Stimulated activated naive CD4-positive, alpha-beta T cell treated with Interleukin-2 at 50 U/mL for 16 hours (primary cell): ENCODE measurements around the gene OPA3.

Experiments used
- DNase-seq: peaks from one replicate; lab custom pipeline; 2025; lab: John Stamatoyannopoulos, UW

The OPA3 gene

DNA sequence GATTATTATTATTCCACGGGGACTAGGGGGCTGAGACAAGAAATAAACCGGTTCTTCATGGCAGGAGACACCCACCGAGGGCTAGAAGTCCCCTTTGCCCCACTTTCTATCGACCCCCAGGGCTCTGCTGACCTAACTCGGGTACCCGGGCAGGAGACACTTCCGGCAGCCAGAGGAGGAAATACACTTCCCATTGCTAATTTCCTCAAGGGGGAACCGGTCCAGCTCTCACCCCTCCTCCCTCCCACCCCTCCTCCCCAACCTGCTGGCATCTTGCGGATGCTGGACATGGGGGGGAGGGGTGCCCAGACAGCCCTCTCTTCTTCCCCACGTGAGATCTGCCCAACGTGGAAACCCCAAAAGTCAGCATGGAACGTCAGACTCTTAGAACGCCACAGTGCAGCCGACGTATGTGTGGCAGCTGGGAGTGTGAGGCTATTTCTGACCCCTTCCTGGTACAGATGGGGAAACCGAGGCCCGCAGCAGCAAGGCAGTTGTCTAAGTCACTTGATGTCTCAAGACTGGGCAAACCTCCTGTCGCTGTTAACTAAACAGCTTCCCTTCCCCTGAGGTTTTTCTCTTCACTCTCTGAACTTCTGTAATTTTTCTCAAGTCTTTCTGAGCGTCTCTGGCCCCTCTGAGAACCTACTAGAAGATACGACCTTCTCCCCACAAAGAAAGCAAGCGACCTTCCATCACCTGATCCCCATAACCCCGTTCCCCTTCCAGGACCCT lies 13.8 kb upstream of the OPA3 start:
- DNase-seq = no peak

DNA sequence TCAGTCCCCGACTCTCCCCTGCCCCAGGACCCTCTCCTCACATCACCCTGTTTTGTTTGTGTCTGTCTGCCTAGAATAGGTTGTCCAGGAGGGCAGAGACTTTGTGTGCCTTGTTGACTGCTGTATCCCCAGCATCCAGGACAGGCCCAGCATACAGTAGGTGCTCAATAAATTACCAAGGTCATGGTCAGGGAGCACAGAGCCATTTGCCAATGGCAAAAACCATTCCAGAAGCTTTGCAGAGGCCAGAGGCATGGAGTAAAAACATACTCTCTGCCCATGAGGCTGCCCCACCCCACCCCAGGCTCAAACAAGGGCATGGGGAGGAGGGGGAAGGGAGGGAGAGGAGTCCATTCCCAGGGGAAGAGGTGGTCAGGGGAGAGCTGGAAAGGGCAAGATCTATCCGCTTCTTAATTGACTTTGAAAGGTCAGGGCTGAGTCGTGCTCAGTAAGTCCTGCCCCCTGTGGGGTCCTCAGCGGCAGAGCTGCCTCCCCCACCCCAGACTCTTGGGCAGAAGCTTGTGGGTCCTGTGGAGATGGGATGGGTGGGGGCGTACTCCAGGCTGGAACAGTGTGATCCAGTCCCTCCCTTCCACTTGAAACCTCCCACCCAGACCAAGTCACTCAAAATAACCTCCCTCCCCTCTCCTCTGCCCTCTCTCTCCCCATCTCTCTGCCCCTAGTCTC lies 13.0 kb upstream of the OPA3 start:
- no peak for DNase-seq

DNA sequence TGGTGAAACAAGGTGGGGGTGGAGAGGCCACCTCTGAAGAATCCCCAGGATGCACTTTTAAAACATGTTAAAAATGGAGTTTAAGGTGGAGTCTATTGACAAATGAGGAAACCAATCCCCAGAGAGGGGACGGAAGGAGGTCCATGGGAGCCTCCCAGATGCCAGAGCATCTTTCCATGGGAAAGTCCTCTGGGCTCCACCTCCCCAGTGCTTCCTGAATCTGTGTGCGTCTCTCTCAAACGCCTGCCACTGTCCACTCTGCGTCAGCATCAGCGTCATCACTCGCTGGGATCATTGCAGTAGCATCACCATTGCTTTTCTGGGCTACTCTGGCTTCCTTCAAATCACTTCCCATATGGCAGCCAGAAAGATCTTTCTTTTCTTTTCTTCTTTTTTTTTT lies 11.2 kb upstream of the OPA3 start:
- DNase-seq = no peak

DNA sequence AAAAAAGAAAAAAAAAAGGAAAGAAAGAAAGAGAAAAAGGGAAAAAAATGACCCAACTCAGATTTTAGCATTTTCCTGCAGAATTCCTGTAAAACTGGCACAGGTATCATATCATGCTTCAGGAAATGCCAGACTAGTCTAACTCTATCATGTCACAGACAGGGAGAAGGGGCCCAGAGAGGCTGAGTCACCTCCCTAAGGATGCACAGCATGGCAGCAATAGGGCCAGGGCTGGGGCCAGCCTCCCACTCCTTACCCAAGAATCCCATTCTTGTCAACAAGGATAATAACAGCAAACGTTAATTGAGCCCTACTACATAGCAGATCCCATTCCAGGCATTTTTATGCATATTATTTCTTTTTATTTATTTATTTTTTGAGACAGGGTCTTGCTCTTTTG lies 8.9 kb upstream of the OPA3 start:
- DNase-seq = no peak

DNA sequence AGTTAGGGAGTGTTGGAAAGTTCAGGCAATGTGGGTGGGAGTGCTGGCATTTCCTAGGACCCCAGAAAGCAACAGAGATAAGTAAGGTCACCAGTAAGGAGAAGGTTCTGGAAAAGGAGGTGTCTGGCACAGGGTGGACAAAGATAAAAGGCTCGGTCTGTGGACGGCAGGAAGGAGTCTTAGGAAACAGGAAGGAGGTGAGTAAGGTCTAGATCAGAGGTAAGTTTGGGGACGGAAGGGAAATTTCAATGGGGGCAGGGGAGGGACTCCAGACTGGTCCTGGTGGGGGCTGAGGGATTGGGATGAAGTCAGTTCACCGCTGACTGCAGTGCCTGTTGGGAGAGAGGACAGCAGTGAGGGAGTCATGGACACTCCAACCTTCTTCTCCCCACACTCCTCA lies 7.8 kb upstream of the OPA3 start:
- DNase-seq = no peak

DNA sequence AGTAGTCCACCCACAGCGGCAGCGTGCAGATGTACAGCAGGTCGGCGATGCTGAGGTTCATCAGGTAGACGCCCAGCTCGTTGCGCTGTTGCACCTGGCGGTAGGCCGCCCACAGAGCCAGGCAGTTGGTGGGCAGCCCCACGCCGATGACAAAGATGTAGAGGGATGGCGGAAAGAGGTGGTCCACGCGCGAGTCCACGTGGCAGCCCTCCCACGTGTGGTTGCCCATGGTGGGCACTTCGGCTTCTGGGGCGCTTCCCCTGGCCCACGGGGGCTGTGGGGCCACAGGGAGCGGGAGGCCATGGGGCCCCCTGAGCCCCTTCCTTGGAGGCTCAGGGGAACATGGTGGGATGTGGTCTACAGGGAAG lies 7.0 kb upstream of the OPA3 start:
- DNase-seq = no peak

DNA sequence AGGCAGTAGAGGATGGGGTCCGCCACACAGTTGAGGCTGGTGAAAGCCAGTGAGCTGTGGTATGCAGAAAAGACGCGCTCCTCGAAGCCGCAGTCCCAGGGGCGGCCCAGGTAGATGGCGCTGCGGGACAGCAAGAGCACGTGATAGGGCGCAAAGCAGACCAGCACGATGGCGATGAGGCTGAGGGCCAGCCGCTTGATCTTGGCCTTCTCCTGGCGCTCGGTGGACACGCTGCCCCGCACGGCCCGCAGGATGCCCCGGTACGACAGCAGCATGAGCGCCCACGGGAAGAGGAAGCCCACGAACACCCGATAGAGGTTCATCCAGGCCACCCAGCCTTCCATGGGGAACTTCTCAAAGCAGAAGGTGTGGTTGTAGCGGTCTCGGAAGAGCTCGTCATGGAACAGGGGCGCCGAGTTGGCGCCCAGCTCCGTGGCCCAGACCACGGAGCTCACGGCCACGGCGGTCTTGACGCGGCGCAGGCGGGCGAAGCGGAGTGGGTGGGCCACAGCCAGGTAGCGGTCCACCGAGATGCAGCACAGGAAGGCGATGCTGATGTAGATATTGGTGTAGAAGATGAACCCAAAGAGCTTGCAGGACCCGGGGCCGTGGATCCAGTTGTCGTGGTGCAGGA lies 6.5 kb upstream of the OPA3 start:
- DNase-seq = peak; percentile 18

DNA sequence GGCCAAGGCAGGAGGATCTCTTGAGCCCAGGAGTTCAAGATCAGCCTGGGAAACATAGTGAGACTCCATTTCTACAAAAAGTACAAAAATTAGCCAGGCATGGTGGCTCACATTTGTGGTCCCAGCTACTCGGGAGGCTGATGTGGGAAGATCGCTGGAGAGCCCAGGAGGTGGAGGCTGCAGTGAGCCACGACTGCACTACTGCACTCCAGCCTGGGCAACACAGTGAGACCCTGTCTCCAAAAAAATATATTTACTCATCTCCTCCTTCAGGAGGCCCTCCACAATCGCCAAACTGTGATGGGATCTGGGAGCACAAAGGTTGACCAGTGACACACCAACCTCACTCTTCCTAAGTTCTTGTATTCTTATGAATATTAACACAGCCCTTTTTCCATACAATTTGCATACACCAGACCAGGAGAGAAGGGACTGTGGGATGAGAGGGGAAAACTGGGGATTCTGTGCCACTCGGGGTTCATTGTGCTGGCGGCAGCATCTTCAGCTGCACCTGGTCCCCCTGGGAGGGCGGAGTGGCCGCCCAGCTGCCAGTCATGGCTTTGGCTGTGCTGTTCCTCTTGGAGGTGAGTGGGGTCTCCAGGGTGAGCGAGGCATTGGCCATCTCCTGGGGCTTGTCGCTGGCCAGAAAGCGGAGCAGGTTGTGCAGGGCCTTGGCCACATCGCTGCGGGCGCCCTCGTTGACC lies 5.8 kb upstream of the OPA3 start:
- no peak for DNase-seq

DNA sequence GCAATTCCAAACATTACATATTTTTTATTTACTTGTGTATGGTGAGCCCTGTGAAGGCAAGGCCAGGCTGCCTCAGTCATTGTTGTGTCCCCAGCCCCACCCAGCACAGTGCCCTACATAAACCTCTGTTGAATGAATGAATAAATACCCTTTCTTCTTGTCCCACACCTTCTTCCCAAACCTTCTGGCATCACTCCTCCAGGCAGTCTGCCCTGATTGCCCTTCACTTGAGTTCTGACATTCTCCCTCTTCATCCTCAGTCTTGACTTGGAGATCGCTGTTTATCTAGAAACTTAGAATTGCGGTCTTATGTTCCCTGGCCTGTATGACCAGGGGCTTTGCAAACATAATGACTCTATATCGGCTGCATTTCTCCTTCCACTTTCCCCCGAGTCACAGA lies 5.2 kb upstream of the OPA3 start:
- no peak for DNase-seq

DNA sequence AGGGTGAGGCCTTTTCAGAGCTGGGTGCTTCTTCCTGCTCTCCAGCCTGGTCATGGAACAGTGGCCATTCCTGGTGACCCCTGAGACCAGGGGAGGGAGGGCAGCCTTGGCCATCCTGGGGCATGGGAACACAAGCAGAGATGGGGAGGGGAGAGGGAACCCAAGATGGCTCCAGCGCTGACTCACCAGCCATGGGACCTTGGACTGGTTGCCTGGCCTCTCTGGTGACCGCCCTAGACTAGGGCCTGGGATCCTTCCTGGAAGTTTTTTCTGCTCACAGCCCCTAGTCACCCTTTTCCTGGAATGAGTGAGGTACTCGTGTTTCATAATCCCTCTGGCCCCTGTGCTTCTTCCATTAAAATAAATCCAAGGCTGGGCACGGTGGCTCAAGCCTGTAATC lies 3.3 kb upstream of the OPA3 start:
- no peak for DNase-seq

DNA sequence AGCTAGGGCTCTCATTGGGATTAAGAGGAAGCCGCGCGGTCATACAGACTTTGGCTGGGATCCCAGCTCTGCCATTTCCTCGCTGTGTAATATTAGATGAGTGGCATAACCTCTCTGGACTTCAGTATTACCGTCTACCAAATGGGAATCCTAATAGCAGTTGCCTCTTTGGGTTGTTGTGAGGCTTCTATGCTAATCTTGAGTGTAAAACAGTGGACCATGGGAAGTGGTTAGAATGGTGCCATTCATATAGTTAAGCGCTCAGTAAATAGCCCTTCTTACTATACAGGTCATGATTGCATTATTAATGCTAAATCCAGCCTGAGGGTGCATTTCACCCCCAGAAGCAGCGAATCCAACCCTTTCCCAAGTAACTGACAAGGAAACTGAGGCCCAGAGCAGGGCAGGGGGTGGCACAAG lies 566 bp upstream of the OPA3 start:
- no peak for DNase-seq

DNA sequence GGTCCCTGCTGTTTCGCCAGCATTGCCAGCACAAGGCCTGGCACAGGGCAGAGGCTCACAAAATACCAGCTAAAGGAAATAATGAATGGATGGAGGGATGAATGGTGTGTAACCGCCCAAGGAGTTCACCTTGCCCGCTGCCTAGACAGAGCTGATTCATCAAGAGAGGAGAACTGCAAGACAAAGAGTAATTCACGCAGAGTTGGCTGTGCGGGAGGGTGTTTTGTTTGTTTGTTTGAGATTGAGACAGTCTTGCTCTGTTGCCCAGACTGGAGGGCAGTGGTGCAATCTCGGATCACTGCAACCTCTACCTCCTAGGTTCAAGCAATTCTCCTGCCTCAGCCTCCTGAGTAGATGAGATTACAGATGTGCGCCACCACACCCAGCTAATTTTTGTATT lies 3.0 kb downstream of the OPA3 start:
- DNase-seq = no peak

DNA sequence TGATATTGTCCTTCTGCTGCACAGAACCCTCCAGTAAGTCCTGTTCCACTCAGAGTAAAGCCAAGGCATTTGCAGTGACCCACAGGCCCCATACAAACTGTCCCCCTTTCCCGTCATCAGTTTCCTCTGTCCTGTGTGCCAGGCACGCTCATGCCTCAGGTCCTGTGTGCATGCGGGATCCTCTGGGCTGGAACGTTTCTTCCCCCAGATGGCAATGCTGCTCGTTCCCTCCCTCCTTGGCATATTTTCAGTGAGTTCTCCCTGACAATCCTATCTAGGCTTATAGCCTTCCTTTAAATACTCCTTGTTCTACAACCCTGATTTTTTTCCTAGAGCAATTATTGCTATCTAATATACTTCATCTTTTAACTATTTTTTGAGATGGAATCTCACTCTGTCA lies 5.7 kb downstream of the OPA3 start:
- DNase-seq = no peak

DNA sequence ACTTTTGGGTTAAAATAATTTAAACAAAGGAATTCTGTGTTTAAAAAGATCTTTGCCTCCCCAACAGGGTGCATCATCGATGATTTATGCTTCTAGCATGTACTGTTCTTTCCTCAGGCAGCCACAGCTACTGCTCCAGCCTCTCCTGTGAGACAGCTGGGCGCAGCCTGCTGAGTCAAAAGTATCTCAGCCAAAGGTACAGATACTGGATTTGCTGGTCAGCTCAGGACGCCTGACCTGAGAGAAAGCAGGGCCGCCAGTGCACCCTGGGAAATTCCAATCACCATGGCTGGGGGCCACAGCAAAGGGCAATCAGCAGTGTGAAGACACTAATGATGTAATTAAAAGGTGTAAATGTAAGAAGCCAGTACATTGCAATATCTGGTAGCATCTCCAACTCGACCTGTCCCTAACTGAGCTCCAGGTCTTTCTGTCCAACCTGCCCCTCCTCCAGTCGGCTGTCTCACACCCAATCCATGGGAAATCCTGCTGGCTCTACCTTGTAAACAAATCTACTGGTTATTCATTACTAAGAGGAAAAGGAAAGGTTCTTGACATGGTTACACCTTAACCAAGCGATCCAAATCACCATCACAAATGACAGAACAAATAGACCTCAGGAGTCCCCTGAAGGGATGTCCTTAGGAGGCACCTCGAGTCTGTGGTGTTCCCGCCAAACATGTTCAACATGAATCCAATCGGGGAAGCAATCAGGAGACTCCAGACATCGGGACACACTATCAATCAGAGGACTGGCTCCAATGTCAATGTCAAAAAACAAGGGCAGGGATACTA lies 7.3 kb downstream of the OPA3 start:
- no peak for DNase-seq

DNA sequence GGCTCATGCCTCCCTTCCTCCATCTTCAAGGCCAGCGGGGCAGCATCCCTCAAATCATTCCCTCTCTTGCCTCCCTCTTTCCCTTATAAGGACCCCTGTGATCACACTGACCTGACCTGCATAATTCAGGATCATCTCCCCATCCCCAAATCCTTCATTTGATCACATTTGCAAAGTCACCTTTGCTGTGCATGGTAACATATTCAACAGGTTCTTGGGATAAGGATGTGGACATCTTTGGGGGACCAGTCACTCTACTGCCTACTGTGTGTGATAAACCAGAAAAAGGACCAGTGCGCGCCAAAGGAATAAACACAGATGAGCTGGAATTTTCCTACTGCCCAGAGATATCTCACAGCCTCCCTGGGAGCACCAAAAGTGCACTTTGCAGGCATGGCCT lies 7.9 kb downstream of the OPA3 start:
- no peak for DNase-seq

DNA sequence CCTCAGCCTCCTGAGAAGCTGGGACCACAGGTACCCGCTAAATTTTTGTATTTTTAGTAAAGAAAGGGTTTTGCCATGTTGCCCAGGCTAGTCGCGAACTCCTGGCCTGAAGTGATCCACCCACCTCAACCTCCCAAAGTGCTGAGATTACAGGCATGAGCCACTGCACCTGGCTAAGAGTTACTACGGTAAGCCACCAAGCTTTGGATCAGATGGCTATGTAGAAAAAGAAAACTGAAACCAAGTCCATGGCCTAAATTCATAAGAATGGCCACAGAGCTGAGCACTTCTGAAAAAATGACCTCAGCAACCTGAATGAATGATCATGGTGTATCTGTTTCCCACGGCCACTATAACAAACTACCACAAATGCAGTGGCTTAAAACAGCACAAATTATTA lies 9.4 kb downstream of the OPA3 start:
- DNase-seq = no peak

DNA sequence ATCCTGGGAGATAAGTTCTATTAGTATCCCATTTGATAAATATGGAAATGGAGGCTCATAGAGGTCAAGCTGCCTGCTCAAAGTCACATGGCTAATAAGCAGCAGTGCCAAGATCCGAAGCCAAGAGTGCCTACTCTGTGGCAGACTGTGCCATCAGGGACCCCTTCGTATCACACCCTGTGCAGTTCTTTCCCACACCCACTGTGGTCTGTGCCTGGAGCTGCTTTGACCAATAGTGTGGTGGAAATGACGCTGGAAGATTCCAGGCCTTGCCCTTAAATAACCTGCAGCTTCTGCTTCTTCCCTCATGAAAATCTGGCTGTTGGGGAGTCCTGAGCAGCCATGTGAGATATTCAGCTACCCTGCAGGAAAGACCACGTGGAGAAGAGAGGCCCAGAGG lies 10.1 kb downstream of the OPA3 start:
- no peak for DNase-seq

DNA sequence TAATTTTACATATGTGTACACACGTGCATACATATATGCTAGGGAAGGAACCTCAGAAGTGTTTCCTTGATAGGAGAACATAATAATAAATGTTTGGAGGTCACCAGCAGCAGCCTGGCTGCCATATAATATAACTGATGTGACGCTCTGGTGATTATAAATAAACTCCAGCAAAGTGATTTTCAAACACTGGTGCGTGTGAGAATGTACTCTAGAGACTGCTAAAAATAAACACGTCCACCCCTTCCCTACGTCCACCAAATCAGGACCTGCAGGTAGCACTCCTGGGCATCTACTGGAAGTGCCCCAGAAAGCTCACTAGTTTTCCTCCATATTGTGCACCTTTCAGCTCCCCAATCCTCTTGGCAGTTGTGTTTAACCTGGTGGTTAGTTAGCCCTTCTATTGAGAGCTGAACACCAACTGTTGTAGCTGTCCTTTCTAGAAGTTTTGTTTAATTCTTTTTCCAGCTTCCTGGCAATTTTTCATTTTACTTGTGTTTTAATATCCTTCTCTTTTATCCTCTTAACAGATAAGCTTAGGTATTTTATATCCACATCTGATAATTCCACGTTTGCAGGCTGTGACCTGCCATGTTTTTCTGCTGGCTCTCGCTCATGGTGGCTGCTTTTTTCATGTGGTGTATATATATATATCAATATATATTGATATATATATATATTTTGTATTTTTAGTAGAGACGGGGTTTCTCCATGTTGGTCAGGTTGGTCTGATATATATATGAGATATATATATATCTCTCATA lies 13.0 kb downstream of the OPA3 start:
- no peak for DNase-seq

DNA sequence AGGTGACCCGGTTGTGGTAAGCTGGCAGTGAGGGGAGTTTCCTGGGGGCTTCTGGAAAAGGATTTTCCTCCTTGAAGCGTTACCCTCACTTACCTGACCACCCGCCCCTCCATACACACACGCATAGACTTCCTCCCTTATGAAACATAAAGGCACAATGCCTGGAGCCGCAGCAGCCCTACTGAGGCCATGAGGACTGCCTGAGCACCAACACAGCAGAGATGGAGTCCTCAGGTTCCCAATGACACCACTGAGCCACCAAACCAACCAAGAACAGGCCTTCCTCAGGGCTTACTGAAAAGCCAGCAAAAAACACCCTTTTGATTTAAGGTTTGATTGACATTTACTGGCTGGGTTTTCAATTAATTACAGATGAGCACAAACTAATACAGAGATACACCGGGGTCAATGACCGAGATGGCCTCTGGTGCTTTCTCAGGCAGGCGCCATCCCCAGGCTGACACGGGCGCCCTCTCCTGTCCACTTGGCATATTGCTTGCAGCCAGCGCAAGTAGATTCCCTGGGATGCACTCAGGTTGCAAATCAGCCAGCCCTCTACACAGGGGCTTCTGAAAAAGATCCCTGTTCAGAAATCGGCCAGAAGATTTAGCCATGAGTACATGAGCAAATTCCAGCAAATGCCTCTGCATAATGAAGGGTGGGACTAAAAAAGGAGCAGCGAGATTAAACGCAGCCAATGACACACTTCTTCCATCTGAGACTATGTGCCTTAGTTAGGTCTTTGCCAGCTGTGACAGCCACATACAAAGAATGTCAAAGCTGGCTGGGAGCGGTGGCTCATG lies 14.8 kb downstream of the OPA3 start:
- DNase-seq = peak; percentile 14

DNA sequence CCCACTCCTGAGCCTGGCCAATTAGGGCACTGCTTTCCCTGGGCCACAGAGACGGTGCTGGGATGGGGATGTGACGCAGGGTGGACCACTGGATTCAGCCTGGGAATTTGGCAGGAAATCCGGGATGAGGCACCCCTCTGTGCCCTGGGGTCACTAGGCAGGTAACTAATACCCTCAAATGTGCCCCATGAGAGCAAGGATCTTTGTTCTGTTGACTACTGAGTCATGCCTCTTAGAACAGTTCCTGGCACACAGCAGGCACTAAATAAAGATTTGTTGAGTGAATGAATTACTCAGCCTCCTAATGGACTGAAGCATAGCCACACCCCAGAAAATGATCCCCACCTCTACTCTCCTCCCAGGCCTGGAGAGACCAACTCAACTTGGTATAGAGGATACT lies 15.9 kb downstream of the OPA3 start:
- no peak for DNase-seq

DNA sequence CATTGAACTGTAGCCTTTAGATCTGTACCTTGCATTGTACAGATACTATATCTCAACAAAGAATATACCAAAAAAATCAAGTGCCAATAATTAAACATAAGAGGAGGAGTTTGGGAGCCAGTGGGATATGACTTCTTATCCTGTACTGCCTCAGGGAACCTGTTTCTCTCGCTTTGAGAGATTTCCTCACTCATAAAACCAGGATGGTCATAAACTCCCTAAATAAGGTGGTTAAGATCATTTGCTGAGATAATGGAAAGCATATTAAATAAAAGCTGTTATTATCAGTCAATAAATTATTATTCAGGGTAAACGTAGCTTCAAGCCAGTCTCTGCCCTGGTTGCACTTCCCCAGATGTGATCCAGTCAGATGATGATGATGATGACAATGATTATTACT lies 17.0 kb downstream of the OPA3 start:
- DNase-seq = no peak
